Measurements from ENCODE around the gene SGTA.

SGTA gene

DNA sequence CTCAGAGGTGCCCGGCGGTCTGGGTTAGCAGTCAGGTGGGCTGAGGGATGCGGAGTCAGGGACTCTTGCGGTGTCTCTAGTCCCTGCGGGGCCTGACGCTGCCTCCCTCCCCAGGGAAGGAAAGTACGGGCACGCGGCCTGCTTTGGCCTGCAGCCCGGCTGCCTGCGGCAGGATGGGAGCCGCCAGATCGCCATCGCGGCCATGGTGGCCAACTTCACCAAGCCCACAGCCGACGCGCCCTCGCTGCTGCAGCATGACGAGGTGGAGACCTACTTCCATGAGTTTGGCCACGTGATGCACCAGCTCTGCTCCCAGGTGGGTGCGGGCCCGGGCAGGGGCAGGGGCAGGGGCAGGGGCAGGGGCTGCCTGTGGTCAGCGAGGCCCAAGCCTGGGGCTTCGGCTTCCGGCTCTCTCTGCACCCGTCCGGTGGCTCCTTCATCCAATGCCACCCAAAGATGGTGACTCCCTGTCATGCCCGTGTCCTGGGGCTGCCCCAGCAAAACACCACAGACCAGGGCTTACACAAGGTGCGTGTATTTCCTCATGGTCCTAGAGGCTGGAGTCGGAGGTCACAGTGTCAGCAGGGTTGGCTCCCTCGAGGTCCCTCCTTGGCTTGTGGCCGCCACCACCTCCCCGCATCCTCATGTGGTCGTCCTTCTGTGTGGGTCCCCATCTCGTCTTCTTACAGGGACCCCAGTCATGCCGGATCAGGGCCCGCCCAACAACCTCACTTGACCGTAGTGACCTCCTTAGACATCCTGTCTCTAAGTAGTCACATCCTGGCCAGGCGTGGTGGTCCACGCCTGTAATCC lies 25.3 kb upstream of the SGTA start:
- TF ChIP-seq, protein P1, sequence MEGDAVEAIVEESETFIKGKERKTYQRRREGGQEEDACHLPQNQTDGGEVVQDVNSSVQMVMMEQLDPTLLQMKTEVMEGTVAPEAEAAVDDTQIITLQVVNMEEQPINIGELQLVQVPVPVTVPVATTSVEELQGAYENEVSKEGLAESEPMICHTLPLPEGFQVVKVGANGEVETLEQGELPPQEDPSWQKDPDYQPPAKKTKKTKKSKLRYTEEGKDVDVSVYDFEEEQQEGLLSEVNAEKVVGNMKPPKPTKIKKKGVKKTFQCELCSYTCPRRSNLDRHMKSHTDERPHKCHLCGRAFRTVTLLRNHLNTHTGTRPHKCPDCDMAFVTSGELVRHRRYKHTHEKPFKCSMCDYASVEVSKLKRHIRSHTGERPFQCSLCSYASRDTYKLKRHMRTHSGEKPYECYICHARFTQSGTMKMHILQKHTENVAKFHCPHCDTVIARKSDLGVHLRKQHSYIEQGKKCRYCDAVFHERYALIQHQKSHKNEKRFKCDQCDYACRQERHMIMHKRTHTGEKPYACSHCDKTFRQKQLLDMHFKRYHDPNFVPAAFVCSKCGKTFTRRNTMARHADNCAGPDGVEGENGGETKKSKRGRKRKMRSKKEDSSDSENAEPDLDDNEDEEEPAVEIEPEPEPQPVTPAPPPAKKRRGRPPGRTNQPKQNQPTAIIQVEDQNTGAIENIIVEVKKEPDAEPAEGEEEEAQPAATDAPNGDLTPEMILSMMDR (IDR thresholded peaks at IDR 0.05; ENCODE audit: low read depth, low read length): no peak

DNA sequence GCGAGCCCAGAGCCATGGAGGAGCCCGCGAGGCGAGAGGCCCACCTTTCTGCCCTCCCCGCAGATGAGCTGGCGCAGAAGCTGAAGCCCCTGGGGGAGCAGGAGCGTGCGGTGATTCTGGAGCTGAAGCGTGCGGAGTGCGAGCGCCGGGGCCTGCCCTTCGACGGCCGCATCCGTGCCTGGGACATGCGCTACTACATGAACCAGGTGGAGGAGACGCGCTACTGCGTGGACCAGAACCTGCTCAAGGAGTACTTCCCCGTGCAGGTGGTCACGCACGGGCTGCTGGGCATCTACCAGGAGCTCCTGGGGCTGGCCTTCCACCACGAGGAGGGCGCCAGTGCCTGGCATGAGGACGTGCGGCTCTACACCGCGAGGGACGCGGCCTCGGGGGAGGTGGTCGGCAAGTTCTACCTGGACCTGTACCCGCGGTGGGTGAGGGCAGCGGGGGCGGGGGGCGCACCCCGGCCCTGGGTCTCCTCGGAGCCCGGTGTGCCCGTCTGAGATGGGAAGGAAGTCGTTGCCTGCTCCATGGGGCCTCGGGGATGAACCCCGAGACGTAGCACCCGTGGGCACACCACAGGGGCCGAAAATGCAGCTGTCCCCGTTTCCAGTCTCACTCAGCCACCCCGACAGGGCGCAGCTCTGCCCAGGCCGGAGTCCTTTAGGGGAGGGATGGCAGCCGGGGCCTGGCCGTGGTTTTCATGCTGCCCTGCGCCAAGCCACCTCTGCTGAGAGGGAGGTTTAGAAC lies 24.5 kb upstream of the SGTA start:
- no peak overlapping the region for H3K4me3 ChIP-seq (ENCODE audit: low read depth, low read length)
- TF ChIP-seq, protein P1 (IDR thresholded peaks at IDR 0.05; ENCODE audit: low read depth, low read length): no peak

More for the DNA sequence above, 25.3 kb upstream of the SGTA start:
- no peak overlapping the region for H3K4me3 ChIP-seq (ENCODE audit: low read depth, low read length)

DNA sequence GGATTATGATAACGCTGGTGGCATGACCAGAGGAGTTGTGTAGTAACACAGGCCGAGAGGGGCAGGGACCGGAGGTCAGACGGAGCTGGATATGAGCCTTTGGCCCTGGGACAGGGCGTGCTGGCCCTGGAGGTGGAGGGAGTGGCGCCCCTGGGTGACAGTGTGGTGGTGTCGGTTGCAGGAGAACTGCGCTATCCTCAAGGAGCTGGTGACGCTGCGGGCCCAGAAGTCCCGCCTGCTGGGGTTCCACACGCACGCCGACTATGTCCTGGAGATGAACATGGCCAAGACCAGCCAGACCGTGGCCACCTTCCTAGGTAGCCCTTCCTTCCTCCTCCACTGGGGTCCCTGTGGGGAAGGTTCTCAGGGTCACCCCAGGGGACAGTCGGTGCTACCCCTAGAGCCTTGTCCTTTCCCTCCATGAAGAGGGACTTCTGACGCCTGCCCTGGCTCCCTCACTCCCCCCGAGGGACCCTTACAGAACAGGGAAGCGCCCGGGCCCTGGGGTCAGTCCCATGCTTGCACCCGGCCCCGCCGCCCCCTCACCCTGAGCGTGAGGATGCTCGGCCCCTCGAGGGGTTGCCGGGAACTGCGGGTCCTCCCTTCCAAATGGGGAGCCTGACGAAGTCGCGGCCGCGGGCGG lies 23.8 kb upstream of the SGTA start:
- TF ChIP-seq, protein P1 (IDR thresholded peaks at IDR 0.05; ENCODE audit: low read depth, low read length): no peak
- no peak overlapping the region for H3K4me3 ChIP-seq (ENCODE audit: low read depth, low read length)

DNA sequence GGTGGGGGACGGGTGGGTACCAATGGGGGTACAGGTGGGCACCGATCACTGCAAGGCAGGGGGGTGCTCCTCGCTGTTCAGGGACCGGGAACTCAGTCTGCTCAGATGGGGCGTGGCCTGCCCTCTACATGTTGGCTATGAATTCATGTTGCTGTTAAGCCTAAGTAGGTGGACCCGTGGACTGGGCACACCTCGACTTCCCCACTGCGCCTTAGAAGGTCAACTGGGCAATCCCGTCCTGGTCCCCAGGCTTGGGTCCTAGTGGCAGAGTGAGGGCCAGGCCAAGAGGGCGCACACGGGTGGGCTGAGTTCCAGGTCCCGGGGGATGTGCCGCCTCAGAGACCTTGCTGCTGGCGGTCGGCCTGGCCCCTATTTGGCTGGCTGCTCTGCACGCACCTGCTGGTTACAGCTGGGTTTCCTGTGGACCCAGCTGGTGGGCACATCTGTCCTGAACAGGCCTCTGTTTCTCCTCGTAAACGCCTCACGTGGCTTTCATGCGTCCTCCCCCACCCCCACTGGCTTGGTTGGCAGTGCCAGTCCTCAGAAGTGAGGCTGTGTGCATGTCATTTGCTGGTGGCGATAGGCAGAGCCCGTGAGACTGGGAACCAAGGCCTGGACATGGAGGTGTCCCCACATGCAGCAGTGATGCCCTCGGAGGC lies 23.0 kb upstream of the SGTA start:
- TF ChIP-seq, protein P1 (IDR thresholded peaks at IDR 0.05; ENCODE audit: low read depth, low read length): no peak
- no peak overlapping the region for H3K4me3 ChIP-seq (ENCODE audit: low read depth, low read length)

DNA sequence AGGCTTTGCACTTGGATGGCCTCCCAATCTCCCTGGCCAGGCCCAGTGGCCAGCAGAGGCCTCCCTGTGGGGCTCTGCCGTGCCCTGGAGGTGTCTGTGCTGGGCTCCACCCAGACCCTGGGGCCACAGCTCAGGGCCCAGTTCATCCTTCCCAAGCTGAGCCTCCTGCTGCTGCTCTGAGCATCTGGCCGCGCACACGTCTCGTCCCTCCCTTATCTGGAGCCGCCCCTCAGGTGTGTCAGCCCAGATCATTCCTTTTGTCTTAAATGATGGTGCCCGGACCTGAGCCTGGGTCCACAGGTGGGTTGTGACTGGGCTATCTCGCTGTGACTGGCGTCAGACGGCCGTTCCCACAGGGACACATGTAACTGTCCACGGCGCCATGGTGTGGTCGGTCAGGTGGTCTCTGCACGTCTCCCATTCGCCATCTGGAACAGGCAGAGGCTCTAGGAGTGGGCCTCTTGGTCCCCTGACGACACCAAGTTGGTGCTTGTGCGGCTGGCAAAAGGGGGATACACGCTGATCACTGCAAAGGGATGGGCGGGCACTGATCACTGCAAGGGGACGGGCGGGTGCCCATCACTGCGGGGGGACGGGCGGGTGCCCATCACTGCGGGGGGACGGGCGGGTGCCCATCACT lies 22.3 kb upstream of the SGTA start:
- no peak overlapping the region for H3K4me3 ChIP-seq (ENCODE audit: low read depth, low read length)
- TF ChIP-seq, protein P1 (IDR thresholded peaks at IDR 0.05; ENCODE audit: low read depth, low read length): no peak

DNA sequence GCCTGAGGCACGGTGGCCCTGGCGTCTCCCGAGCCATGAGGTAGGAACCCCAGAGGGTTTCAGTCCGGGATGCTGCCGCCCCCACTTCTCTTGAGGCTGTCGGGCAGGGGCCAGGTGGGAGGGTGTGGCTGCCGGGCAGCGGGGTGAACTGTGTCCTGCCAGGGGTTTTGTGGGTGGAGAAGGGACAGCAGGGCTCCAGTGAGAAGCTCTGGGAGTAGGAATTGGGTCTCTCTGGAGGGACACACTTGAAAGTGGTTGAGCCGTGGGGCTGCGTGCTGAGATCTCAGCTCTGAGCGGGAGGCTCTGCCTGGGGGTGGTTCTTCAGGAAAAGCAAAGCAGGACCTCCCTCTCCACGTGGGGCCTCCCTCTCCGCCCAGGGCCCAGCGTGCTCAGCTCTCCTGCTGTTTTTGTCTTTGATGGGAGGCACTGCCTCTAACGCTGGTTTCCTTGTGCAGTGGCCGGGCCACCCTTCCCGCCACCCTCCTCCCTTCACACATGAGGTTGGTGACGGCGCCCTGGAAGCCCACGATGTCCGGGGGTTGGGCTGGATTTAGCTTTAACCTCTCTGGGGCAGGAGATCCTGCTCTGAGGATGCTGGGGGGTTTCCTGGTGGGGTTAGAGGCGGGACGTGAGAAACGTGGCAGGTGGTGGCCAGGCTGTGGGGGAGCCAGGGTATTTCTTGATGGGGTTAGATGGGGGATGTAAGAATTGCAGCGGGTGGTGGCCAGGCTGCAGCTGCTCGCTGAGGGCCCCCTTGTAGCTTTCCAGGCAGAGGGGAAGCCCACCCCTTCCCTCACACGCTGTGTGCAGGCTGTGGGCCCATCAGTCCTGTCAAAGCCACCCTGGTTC lies 21.3 kb upstream of the SGTA start:
- TF ChIP-seq, protein P1 (IDR thresholded peaks at IDR 0.05; ENCODE audit: low read depth, low read length): no peak

More for the DNA sequence above, 21.3 kb upstream of the SGTA start:
- H3K4me3 ChIP-seq (ENCODE audit: low read depth, low read length): no peak overlapping the region
